Hypothalamus (tissue), 51 donors: ENCODE measurements around the gene NLRC5.
"Not testable (repeated sequence)": the region's sequence is repeated elsewhere in the genome, so short reads cannot be mapped to it uniquely, and the experiment has no call there.

ENCODE experiments used
- DNase-seq, 51 donors: peaks; one replicate each; lab custom pipeline; 2025; lab: John Stamatoyannopoulos, UW

Gene NLRC5

GRCh38 chr16:56980792-56981724, 8.3 kb upstream of the NLRC5 start:
- DNase-seq: no peak

- no peak for DNase-seq
Measured at GRCh38 chr16:56981729-56982271, 7.6 kb upstream of the NLRC5 start.

- DNase-seq: no peak
Measured at GRCh38 chr16:56982695-56983094, 6.7 kb upstream of the NLRC5 start.

GRCh38 chr16:56983211-56983751, 6.1 kb upstream of the NLRC5 start:
- DNase-seq: no peak

GRCh38 chr16:56984639-56985038, 4.7 kb upstream of the NLRC5 start:
- DNase-seq: no peak

GRCh38 chr16:56985288-56985961, 3.9 kb upstream of the NLRC5 start:
- DNase-seq: no peak

GRCh38 chr16:56985962-56986360, 3.4 kb upstream of the NLRC5 start:
- DNase-seq: no peak

- DNase-seq: no peak
Measured at GRCh38 chr16:56986361-56986760, 3.0 kb upstream of the NLRC5 start.

- not testable (repeated sequence) for DNase-seq
Measured at GRCh38 chr16:56986908-56987307, 2.4 kb upstream of the NLRC5 start.

- no peak for DNase-seq
Measured at GRCh38 chr16:56987692-56988091, 1.7 kb upstream of the NLRC5 start.

- no peak for DNase-seq
Measured at GRCh38 chr16:56988161-56988947, 1.0 kb upstream of the NLRC5 start.

- DNase-seq: no peak
Measured at GRCh38 chr16:56989988-56990387, 631 bp downstream of the NLRC5 start.

- no peak for DNase-seq
Measured at GRCh38 chr16:56990407-56991286, 1.3 kb downstream of the NLRC5 start.

GRCh38 chr16:56992431-56992830, 3.1 kb downstream of the NLRC5 start:
- not testable (repeated sequence) for DNase-seq

GRCh38 chr16:56993204-56993603, 3.8 kb downstream of the NLRC5 start:
- no peak for DNase-seq

GRCh38 chr16:56994311-56994710, 5.0 kb downstream of the NLRC5 start:
- no peak for DNase-seq

- no peak for DNase-seq
Measured at GRCh38 chr16:56995136-56995805, 5.9 kb downstream of the NLRC5 start.

GRCh38 chr16:56997264-56997663, 7.9 kb downstream of the NLRC5 start:
- no peak for DNase-seq

GRCh38 chr16:56997931-56998330, 8.6 kb downstream of the NLRC5 start:
- DNase-seq: no peak
